NCI-H2107 treated with DMSO at 0.1 percent for 48 hours (cell line): Measurements from ENCODE around the gene LRP1-AS.

ENCODE experiments used
- DNase-seq: peaks from one replicate; lab custom pipeline; 2025; ENCODE audit not compliant: unreplicated experiment; lab: John Stamatoyannopoulos, UW

Gene LRP1-AS

DNA sequence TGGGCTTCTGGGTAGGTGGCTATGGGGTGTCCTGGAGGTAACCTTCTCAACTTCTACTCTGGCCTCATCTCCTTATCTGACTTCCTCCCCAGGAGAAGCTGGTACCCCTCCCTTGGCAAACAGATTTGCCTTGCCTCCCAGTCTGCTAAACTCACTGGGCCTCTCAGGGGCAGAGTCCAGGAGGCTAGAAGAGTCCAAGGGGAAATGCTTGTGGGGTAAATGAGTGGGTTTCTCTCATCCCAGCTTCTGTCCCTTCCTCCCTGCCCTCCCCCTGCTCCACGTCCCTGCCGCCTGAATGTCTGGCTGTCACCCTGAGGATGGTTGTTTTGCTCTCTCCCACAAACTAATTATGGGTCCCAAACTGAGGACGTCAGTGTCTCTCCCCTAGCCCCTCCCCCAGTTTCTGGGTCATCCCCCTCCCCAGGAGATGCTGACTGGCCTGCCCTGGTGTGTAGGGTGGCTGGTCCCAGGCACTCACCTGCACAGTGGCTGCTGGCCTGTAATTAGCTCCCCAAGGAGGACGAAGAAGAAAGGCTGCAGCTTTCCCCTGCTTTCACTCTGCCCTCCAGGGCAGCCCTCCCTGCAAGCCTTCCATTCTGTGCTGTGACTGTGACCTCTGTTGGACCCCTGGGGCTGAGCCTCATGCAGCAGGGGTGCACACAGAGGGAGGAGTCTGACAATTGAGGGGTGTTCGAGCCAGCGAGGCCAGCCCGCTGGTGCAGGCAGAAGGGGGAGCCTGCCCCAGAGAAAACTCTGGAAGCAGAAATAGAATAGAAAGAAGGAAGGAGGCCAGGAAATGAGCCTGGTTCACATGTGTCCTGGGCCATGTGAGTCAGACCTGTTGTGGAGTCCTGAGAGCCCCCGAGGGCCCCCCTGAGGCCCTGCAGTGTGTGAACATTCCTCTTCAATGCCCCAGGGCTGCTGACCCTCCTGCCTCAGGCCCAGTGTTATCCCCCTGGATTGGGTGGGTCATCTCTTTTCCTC is at the start of gene LRP1-AS:
Gene LRP1-AS (minus strand): TSS at position 659 of the 984 bp plus-strand sequence.
- DNase-seq, result no peak

GRCh38 chr12:57196956-57197355 is 49.5 kb upstream of the LRP1-AS start:
- no peak for DNase-seq

GRCh38 chr12:57196439-57196838 is 49.0 kb upstream of the LRP1-AS start:
- no peak for DNase-seq

DNA sequence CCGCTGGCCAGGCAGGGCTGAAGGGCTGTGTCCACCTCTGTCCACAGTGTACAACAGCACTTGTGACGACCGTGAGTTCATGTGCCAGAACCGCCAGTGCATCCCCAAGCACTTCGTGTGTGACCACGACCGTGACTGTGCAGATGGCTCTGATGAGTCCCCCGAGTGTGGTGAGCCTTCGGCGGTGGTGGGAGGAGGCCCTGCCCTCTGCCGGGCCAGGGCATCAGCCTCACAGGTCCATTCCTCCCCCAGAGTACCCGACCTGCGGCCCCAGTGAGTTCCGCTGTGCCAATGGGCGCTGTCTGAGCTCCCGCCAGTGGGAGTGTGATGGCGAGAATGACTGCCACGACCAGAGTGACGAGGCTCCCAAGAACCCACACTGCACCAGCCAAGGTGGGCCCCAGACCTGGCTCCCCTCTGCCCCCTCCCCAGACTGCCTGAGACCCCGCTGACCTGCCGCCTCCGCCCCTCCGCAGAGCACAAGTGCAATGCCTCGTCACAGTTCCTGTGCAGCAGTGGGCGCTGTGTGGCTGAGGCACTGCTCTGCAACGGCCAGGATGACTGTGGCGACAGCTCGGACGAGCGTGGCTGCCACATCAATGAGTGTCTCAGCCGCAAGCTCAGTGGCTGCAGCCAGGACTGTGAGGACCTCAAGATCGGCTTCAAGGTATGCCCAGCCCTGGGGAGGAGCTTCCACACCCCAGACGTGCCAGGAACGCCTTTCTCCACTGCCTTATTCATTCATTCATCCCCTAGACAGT is 48.4 kb upstream of the LRP1-AS start:
- no peak for DNase-seq

GRCh38 chr12:57195186-57195585 is 47.8 kb upstream of the LRP1-AS start:
- DNase-seq, result no peak

- DNase-seq, result no peak
Observed at GRCh38 chr12:57194253-57194652, 46.8 kb upstream of the LRP1-AS start.

DNA sequence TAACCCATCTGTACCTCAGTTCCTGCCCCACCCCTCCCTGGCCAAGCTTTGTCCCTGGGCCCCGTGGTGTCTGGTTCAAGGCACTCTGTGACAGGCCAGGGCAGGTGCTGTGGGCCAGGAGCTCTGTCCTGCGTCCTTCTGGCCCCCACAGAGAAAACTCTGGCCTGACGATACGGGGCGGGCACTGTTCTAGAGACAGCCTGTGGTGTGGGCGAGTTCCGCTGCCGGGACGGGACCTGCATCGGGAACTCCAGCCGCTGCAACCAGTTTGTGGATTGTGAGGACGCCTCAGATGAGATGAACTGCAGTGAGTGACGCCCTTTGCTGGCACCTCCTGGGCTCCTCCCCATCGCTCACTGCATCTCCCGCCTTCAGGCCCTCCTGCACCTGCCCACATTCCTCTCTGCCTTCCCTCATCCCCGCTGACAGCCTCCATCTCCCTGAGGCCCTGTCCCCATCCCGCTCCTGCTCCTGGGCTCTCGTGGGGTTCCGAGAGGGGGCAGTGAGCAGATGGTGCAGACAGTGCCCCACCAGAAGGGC is 46.4 kb upstream of the LRP1-AS start:
- DNase-seq, result no peak

DNA sequence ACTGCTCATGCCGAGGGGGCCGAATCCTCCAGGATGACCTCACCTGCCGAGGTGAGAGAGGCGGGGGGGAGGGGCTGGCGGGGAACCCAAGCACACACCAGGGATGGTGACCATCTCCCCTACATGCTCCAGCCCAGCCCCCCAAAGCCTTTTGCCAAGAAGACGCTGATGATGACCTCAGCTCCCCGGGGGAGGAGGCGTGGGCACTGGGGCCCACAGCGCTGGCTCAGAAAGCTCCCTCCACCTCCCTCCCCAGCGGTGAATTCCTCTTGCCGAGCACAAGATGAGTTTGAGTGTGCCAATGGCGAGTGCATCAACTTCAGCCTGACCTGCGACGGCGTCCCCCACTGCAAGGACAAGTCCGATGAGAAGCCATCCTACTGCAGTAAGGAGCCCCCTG is 45.5 kb upstream of the LRP1-AS start:
- DNase-seq, result no peak

DNA sequence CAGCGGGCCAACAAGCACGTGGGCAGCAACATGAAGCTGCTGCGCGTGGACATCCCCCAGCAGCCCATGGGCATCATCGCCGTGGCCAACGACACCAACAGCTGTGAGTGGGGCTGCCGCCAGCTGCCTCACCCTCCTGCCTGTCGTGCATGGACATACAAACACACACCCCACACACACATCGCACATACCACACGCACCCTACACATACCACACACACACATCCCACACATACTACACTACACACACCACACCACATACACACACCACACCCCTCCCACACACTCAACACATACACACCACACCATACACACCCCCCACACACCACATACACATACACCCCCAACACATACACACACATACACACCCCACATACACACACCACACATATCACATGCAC is 44.0 kb upstream of the LRP1-AS start:
- no peak for DNase-seq

GRCh38 chr12:57190821-57191220 is 43.4 kb upstream of the LRP1-AS start:
- no peak for DNase-seq

- no peak for DNase-seq
Observed at GRCh38 chr12:57190037-57190436, 42.6 kb upstream of the LRP1-AS start.

GRCh38 chr12:57188090-57188425 is 40.6 kb upstream of the LRP1-AS start:
- DNase-seq, result no peak

GRCh38 chr12:57187222-57188089 is 40.0 kb upstream of the LRP1-AS start:
- no peak for DNase-seq

GRCh38 chr12:57185906-57186508 is 38.6 kb upstream of the LRP1-AS start:
- no peak for DNase-seq

DNA sequence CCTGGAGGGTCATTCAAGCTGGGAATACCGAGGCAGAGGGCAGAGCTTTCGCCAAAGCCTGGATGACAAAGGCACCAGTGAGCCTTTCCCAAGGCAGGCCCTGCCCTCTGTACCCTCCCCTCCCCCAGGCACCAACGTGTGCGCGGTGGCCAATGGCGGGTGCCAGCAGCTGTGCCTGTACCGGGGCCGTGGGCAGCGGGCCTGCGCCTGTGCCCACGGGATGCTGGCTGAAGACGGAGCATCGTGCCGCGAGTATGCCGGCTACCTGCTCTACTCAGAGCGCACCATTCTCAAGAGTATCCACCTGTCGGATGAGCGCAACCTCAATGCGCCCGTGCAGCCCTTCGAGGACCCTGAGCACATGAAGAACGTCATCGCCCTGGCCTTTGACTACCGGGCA is 38.0 kb upstream of the LRP1-AS start:
- no peak for DNase-seq

DNA sequence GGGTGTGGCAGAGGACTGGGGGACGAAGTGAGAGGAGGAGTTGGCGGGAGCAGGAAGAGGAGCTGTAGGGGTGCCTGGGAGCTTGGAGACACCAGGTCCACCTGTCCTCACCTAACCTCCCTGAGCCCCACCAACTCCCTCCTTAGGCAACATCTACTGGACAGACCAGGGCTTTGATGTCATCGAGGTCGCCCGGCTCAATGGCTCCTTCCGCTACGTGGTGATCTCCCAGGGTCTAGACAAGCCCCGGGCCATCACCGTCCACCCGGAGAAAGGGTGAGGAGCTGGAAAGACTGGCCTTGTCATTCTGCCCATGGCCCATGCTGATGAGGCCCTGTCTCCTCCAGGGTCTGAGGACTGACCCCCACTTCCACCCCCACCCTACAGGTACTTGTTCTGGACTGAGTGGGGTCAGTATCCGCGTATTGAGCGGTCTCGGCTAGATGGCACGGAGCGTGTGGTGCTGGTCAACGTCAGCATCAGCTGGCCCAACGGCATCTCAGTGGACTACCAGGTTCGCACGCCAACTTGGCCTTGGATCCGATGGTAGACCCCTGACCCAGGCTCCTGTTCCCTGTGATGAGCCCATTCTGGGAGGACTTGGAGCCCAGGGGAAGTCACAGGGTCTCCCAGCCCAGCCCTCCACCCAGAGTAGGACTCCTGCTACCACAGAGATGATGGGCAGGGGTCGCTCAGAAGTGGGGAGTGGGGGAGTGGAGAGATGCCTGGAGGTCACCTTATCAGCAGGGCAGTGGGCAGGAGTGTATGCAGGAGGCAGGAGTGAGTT is 36.7 kb upstream of the LRP1-AS start:
- no peak for DNase-seq

GRCh38 chr12:57182918-57183575 is 35.6 kb upstream of the LRP1-AS start:
- peak; percentile 78 for DNase-seq

DNA sequence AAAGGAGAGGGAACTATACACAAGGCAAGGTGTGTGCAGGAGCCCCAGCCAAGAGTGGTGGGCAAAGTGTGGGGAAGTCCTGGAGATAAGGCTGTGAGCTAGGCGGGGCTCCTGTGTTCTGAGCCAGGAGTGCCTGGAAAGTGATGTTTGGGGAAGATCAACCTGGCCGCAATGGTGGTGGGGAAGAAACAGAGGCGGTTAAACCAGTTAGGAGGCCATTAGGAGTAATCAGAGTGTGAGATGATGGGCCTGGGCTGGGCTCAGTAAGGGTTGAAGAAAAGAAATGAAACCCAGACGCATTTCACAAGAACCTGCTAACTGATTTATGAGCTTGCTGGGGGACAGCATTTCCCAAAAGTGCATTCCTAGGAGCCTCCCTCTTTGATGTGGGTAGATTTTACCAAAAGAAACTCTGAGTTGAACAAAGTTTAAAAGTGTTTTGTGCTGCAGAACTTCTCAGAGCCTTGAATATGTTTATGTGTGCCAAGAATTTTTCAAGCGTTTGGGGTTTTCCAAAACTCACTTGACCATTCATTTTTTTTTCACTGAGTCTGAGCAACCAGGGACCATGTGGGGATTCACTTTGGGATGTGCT is 34.2 kb upstream of the LRP1-AS start:
- no peak for DNase-seq

DNA sequence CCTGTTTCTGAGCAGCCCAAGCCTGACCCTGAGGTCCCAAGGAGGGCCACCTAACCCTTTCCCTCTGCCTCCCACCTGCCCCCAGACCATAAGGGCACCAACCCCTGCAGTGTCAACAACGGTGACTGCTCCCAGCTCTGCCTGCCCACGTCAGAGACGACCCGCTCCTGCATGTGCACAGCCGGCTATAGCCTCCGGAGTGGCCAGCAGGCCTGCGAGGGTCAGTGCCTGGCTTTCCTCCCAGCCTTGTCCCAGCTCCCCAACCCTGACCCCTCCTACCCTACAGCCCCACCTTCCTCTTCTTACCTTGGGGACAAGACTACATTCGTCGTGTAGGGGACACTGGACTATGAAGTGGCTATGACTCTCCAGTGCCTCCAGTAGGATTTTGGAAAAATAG is 33.7 kb upstream of the LRP1-AS start:
- no peak for DNase-seq
